GM19099 (cell line): ENCODE measurements around the gene SOX13.

Experiments
- POLR2A ChIP-seq: IDR thresholded peaks from 3 replicates; pipeline ENCODE4 v1.6.1; 2011; ENCODE audit warnings: low read depth; ENCODE audit not compliant: insufficient read length; ENCODE audit errors: extremely low read depth

The SOX13 gene

DNA sequence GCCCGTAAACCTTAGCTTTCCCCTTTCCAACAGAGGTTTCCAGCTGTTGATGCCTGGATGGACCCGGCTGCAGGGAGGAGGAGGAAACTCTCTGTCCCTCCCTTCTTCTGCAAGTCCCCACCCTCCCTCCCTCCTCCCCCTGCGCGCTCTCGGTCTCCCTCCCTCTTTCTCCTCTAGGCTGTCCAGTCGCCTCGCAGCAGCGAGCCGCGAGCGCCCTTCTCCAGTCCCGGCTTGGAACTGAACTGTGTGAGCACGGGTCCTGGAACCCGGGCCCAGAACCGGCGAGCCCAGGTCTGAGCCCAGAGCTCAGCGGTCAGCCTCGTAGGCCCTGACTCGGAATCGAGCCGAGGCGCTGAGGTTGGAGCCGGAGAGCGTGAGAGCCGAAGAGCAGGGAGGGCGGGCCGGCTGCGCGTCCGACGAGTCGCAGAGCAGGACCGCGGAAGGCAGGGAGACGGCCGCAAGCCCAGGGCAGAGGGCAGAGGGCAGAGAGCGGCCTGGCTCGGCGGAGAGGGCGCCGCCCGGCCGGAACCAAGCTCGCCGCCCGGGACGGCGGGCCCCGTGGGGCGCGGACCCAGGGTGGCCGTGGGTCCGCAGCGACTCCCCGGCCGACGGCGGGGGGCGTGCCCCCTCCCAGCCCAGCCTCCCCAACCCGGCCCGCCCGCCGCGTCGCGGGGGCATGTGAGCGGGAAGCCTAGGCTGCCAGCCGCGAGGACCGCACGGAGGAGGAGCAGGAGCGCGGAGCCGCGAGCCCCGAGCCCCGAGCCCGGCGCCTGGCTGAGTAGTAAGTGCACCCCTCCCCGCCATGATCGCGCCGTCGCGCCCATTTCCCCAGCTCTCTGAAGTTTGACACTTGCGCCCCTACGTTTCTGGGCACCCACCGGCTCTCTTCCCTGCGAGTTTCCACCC is at the start of gene SOX13:
Gene SOX13, plus strand, starts transcription at position 185 of the 906 bp plus-strand sequence. CDS start 39,801 bp downstream, outside the sequence.
- no peak for TF ChIP-seq POLR2A

DNA sequence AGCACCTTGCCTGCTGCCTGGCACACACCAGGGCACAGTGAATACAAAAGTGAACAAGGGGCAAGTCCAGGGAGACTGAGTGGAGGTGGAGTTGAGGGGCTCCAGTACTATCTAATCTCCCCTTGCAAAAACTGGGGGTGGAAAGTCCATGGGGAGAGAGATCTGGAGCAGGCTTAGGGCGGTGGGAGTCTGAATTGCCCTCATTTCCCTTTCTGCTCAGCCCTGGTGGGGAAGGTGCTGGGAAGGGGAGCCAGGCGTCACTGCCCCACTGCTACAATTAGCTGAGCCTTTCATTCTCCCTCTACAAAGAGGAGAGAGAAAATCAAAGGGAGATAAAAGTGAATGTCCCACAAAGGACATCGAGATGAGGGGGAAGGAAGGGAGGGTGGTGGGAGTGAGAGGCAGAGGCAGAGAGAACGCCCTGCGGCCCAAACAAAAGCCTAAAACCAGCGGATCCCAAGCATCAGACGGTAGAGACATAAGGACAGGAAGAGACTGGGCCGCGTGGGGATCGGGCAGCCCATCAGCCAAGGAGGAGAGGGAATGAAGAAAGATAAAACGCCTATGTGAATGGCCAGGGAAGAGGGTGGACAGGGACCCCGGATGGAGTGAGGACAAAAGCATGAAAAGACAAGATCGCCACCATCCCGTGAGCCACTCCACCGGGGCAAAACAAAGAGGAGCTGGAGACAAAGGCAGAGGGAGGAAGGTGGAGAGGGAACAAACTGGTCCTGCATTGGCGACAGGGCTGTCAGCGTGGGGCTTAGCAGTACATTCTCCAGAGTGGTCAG is 46.8 kb upstream of the SOX13 start:
- no peak for TF ChIP-seq POLR2A

DNA sequence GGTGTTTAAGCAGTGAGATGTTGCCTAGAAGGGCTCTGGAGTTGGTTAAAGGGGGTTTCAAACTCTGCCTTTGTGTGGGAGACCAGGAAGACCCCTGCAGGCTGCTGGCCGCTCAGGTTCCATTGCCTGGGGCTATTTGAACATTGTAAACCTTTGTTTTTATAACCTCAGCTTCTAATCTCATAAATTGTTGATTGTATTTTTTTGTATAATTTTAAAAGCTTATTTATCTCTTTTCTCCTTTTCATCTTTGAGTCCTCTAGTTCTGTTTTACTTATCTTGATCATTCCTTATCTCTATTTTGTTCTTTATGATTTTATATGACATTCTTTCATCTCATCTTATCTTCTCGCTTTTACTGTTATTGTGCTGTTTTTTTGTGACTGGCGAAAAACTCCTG is 45.5 kb upstream of the SOX13 start:
- no peak for TF ChIP-seq POLR2A

DNA sequence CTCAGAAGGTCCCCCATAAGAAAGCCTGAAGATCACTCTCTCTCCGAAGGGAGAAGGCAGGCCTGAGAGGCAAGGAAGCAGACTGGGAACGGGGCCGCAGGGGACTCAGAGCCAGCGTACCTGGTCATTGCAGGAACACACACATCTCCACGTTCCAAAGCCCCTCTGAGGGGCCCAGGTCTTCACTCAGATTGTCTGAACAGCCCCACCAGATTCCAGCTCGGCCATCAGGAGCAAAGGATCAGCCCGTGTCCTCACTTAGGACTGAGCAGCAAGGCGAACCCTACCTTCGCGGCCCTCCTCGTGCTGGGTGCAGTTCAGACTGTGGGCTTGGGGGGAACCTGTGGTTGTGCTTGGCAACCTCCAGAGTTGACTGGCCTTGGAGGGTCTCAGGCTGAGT is 43.9 kb upstream of the SOX13 start:
- no peak for TF ChIP-seq POLR2A

DNA sequence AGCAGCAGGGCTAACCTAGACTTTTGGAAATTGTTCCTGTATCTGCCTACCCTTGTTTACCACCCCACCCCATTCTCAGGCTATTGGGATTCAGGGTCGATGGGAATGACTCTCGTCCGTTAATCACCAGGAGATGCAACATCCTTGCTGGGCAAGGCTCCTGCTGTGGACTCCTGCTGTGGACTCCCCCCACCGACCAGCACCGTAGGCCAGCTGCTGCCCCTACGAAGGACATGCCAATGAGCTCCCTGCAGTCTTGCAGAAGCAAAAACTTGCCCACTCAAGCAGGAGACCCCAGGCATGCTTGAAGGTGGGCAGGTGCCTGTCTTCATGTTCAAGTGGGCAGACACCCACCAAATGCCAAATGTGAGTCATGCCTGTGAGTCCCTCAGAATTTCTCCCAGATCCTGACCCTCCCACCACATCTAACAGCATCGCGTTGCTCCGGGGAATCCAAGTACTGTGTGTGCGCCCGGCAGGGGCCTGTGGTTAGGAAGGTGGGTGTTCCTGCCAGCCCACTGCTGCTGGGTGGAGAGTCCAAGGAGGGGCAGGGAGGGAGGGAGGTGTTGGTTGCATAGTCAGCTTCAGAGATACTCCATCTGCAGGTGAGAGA is 41.7 kb upstream of the SOX13 start:
- no peak for TF ChIP-seq POLR2A

DNA sequence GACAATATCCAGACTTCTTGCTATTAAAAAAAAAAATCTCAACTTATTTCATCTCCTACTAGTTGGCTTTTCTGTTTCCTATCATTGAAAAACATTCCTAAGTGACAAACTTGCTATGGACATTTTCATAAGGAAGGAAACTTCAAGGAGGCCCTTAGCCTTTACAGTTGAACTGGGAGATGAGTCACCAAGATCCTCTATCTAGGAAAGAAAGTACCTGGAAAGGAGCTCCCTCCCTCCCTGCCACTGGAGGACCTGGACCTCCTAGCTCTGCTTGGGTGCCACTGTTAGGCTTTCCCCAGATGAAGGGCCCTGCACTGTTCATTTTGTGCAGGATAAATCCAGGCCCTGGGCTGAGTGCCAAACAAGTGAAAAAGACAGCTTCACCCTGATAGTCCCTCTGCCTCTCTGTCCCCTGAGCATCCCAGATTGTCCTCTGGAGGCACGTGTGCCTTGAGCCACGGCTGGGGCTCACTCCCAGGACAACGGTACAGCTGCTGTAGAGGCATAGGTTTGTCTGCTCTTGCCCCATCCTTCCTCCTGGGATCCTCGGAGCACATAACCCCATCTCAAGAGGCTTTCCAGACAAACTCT is 40.2 kb upstream of the SOX13 start:
- no peak for TF ChIP-seq POLR2A

DNA sequence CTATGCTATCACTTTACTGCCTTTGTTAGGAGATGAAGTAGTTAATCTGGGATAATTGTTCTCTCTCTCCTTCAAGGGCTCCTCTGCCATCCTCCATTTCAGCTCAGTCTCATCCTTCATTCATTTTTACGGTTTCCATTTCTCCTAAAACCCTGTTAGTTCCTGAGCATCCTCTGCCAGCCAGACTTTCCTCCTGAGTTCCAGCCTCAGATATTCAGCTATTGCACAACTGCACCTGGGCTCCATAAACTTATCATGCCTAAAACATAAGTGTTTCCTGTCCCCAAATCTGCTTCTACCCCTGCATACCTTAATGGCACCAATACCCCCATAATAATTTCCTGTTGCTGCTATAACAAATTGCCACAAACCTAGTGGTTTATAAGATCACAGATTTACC is 39.6 kb upstream of the SOX13 start:
- TF ChIP-seq POLR2A: no peak

DNA sequence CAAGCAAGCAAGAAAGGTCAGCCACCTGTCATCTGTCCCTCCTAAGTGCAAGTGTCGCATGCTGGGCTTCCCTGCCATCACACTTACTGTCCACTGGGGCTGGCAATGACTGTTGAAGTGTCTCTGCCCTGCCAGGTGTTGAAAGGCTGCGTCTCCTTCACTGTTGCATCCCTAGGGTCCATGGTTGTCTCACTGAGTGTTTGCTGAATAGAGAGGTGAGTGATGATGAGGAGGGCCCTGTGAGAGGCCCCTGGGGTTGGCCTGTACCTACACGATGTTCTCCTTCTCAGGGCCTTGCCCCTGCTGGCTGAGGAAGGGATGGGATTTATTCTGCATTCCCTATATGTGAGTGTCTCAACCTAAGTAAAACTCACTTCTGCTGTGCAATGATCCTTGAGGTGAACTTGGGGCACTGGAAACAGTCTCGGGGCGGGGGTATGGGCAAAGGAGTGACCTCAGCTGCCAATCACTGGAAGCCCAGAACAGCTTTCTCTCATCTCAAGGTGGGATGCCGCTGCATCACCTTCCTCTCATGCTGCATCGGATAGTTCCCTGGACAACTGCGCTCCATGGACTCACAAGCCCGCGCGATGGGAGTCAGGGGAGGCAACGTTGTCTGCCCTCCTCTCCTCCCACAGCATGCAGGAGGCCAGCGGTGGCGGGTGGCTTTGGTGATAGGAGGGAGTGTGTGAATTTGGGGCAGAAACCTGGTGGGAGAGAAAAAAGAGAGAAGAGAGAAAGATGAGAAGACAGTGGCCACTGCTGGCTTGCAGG is 35.8 kb upstream of the SOX13 start:
- TF ChIP-seq POLR2A: no peak

DNA sequence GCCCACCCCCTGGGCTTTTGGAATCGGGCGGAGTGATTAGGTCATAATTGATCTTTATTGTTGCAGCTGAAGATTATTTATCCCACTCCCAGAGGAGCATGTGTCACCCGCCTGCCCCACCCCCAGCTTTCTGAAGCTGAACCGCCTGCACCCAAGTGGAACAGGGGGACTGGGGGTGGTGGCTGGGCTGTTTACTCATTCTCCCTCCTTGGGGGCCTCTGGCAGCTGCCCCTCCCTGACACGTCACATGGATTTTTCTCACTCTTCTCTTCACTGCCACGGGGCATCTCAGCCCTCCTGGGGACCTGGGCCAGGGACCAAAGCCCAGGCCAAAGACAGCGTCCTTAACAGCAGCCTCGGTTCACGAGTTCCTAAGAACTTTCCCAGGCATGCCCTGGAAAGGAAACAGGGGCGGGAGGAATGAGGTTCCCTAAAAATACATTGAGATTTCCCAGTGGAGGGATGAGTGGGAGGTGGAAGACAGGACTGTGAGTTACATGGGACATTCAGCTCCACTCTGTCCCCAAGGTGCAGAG is 31.6 kb upstream of the SOX13 start:
- no peak for TF ChIP-seq POLR2A

DNA sequence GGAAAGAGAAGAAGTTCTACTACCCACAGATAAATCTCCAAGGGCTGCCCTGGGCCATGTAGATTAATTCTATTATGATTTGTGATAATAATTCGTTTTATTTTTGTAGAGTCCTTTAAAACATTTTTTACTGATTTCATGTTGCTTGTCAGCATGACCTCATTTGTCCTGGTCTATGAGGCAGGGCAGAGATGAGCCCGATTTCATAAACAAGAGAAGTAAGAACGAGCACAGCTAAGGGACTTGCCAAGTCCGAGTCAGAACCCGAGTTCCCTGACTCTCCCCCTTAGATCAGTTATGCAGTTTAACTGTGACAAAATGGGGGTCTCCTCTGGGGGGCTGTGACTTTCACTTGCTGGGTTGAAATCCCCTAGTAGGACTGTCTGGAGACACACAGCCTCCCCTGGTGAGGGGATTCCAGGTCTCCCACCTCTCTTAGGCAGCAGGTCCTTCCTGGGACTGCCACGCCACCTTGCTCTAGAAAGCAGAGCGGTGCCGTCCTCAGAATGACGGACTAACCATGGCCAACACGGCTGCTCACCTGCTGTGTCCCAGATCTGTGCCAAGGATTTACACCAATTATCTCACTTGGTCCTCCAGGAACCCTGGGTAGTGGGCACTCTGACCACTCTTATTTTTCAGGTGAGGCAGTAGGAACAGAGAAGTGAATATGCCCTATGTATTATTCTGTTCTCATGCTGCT is 31.0 kb upstream of the SOX13 start:
- TF ChIP-seq POLR2A: no peak

DNA sequence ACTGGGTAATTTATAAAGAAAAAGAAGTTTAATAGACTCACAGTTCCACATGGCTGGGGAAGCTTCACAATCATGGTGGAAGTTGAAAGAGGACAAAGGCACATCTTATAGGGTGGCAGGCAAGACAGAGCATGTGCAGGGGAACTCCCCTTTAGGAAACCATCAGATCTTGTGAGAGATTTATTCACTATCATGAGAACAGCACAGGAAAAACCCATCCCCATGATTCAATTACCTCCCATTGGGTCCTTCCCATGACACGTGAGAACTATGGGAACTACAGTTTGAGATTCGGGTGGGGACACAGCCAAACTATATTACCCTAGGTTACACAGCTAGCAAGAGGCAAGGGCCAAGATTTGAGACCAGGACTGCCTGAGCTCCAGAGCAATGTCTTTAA is 30.4 kb upstream of the SOX13 start:
- no peak for TF ChIP-seq POLR2A

DNA sequence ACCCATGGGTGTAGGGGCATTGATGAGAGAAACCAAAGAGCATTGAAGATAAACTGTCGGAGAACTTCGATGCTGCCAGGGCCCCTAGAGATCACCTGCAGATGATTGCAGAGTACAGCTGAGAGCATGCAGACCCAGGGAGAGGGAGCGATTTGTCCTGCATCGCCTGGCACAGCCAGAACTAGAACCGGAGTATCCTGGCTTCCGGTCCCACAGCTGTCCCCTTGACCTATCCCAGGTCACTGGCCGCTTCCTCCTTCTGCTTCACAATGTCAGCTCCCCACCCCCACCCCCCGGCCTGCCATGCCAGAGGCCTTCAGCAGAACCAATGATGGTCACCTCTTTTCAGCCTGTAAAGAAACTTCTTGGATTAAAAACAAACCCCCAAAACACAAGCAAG is 29.2 kb upstream of the SOX13 start:
- TF ChIP-seq POLR2A: no peak

DNA sequence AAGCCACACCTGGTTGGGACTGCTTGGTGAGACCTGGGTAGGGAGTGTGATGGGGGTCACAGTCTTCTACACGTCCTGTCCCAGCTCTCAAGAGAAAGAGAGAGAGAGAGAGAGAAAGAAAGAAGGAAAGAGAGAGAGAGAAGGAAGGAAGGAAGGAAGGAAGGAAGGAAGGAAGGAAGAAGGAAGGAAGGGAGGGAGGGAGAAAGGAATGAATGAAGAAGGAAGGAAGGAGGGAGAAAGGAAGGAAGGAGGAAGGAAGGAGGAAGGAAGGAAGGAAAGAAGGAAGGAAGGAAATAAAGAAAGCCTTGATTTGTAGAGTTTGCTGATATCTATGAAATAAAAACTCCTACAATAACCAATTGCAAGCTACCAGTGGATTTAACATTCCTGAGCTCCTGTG is 28.5 kb upstream of the SOX13 start:
- TF ChIP-seq POLR2A: no peak

DNA sequence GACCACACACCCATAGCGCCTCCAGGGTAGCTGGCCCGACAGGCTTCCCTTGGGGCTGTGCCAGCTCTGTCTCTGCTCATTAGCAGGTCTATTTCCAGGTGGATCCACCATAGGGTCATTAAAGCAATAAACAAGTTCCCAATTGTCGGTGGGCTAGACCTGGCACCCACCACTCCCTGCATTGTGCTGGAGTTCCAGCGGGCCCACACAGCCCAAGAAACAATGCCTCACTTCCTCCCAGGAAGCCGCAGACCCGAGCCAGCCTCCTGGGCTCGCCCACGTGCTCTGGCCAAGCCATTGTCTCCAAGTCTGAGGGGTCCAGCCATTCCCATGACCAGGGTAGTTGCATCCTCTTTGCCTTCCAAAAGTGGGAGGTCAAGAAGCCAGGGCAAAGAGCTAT is 27.5 kb upstream of the SOX13 start:
- no peak for TF ChIP-seq POLR2A
